Endometrium (tissue), 2 donors: ENCODE measurements around the gene MCOLN1.
A peak's percentile ranks its signal among the peaks of the same experiment; 100 is the strongest.

Source experiments
- FAIRE-seq: peaks from 2 replicates; lab custom pipeline; 2012; peaks lifted over from hg19 to GRCh38; lab: Jason Lieb, UNC
- donor health status: control.
- donor health status: control.

Gene MCOLN1

GRCh38 chr19:7522072-7522922, at the start of gene MCOLN1:
Gene MCOLN1, plus strand, starts transcription at chr19:7522624. Its CDS starts 127 bp downstream, at chr19:7522751.
- FAIRE-seq = peak; percentile 80

DNA sequence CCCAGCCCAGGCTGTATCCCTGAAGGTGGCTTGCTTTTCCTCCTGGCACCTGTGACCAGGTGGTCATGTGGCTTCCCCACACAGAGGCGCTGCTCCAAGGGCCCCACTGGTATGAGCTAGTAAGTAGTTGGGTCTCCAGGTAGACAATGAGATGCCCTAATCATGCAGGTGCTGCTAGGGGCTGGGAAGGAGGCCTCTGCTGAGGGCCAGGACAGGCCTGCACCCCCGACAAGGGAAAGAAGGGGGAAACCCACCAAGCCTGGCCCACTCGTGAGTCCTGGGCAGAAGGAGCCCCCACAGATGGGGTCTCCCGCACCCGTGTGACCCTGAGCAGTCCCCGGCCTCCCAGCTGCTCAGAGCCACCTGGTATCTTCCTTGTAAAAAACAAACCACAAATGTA, 46.8 kb upstream of the MCOLN1 start:
- FAIRE-seq = no peak

GRCh38 chr19:7476241-7476640, 46.2 kb upstream of the MCOLN1 start:
- FAIRE-seq = no peak

DNA sequence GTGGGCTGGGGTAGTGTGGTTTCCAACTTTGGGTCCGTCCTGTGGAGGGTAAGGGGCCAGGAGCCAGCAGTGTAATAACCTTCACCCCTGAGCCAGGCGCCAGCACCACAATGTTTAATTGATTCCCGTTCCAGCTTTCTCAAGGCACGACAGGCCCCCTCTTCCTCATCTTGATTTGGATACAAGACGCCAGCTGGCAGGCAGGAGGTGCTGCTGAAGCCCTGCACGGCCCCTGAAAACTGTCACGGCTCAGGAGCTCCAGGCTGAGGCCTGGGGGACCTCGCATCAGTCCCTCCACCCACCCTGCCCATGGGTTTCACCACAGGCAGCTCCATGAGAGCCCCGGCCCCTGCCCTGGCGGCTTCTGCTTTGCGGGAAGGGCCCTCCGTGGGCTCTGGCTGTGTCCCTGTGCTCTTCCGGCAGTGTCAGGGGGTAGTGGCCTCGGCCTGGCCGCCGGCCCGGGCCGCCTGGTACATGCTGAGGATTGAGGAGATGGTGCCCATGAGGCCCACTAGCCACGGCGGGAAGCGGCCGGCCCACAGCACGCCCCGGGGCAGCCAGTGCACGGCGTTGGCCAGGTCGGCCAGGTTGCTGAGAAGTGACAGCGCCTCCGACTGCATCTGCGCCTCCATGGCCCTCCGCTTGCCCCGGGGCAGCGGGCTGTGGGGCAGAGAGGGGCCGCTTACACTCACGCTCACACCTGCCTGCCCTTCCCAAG, 45.5 kb upstream of the MCOLN1 start:
- FAIRE-seq = no peak

- FAIRE-seq = no peak
Measured at GRCh38 chr19:7477758-7478157, 44.7 kb upstream of the MCOLN1 start.

- no peak for FAIRE-seq
Measured at GRCh38 chr19:7478173-7478842, 44.1 kb upstream of the MCOLN1 start.

DNA sequence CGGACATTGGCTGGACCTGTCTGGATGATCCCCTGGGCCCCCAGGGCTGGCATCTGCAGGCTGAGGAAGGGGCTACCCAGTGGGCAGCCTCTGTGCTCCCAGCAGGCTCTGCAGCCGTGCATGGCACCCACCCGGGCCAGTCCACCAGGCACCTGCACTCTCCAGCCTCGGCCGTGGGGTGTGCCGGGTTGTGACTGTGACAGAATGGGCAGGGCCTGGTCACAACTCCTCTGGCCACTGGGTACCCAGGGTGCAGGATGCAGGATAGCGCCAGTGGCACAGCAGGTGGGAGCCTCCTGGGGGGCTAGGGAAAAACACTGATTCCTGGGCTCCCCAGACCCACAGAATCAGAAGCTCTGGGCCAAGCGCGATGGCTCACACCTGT, 43.6 kb upstream of the MCOLN1 start:
- no peak for FAIRE-seq

- FAIRE-seq = no peak
Measured at GRCh38 chr19:7480222-7480969, 42.0 kb upstream of the MCOLN1 start.

DNA sequence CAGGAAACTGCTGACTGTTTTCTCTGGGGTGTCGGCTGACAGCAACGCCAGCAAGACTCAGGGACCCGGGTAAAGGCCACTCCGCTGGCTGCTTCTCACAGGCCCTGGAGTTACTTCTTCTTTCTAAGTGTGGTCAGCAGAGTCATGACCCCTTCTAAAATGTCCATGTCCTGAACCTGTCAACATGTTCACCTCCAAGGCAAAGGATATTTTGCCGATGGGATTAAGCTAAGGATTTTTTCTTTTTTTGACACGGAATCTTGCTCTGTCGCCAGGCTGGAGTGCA, 41.5 kb upstream of the MCOLN1 start:
- FAIRE-seq = no peak

DNA sequence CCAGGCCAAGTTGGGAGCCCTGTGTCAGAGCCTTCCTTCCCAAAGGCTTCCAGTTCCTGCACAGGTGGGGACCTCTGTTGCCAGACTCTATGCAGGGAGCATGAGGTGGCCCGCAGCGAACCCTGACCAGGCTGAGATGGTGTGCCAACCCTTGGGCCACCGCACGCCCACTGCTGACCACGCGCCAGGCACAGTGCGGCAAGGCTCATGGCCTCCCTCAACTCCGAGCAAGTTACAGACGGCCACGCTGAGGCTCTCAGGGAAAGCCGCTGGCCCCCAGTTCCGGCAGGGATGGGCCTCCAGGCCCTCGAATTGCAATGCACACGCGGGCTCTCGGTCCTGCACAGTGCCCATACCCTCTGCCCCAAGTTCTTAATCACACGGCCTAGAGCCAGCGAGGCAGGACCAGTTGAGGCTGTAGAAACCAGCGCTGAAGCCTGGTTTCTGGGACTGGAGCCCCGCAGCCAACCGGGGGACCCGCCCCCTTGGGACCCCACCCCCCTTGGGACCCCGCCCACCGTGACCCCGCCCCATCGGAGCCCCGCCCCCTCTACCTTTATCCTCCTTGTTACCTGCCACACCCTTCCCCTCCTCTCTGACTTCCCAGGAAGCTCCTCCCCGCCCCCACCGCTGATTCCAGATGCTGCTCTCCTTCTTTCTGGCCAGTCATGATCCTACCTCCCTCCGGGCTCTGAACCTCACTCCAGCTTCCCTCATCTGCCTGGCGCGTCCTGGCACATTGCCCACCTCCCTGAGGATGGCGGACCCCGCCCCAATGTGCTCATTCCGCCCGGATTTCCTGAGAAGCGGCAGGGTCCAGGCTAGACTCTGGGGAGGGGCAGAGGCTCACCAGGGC, 39.6 kb upstream of the MCOLN1 start:
- no peak for FAIRE-seq

- no peak for FAIRE-seq
Measured at GRCh38 chr19:7483720-7484201, 38.7 kb upstream of the MCOLN1 start.

DNA sequence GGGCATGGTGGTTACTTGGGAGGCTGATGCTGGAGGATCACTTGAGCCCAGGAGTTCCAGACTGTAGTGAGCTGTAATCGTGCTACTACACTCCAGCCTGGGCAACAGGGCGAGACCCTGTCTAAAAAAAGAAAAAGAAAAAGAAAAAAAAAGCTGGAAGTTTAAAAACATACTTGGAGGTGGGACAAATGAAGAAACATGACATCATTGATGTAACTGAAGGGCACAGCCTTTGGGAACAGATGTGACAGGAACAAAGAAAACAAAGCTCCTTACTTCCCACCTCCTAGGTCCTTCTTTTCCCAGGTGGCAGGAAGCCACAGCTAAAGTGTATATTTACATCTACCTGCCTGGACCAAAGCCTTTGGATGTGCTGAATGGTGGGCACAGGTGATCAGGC, 35.5 kb upstream of the MCOLN1 start:
- no peak for FAIRE-seq

GRCh38 chr19:7488736-7489353, 33.6 kb upstream of the MCOLN1 start, which contains the start of gene PEX11G:
Gene PEX11G, minus strand, starts transcription at chr19:7489035. Its CDS starts 25 bp downstream, at chr19:7489010.
- no peak for FAIRE-seq

DNA sequence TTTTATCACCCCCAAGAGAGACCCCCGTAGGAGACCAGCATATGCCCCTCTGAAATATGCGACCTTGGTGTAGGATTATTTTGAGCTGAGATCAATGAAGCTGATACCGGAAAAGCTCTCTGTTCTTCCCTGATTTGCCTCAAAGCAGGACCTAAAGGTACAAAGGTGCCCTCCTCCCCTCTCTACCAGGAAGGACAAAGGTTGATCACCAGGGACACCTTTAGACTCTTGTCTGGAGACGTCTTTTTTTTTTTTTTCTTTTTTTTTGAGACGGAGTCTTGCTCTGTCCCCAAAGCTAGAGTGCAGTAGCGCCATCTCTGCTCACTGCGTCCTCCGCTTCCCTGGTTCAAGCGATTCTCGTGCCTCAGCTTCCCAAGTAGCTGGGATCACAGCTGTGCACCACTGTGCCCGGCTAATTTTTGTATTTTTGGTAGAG, 32.8 kb upstream of the MCOLN1 start:
- FAIRE-seq = no peak

GRCh38 chr19:7492142-7492541, 30.3 kb upstream of the MCOLN1 start:
- FAIRE-seq = no peak

GRCh38 chr19:7492558-7492957, 29.9 kb upstream of the MCOLN1 start:
- no peak for FAIRE-seq

- FAIRE-seq = no peak
Measured at GRCh38 chr19:7494416-7495098, 27.9 kb upstream of the MCOLN1 start.

DNA sequence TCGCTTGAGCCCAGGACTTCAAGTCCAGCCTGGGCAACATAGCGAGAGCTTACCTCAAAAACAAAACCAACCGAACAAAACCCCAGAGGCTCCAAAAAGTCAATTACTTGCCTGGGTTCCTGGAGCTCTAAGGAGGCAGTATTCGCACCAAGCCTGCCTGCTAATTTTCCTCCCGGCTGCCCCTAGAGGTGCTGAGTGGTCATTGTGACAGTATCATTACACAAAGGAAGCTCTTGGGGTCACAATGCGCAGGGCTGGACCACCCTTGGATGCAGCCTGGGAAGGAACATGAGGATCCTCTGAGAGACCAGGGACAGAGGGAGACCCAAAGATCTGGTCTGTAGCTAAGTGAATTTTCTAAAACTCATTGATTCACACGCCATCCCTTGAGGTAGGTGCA, 25.1 kb upstream of the MCOLN1 start:
- FAIRE-seq = no peak

- FAIRE-seq = no peak
Measured at GRCh38 chr19:7500811-7501450, 21.5 kb upstream of the MCOLN1 start.

- FAIRE-seq = no peak
Measured at GRCh38 chr19:7502552-7502951, 19.9 kb upstream of the MCOLN1 start.
